Small intestine (tissue), 7 donors: ENCODE measurements around the gene MYPOP. TPM values are rescaled to one million over a fixed set of nuclear protein-coding genes. Genes with fewer than 3 reads are reported as not detected.

Source experiments
- DNase-seq, 2 donors: peaks; one replicate each; pipeline versions ENCODE4 v3.0.0 to v3.0.0-alpha.2; 2013
- FAIRE-seq: peaks from 2 replicates; lab custom pipeline; 2012; peaks lifted over from hg19 to GRCh38; lab: Jason Lieb, UNC
- H3K27ac ChIP-seq, 3 donors: one replicate each; pipeline ENCODE4 v1.5.1; 2013; ENCODE audit warnings: low read length in 2 of 3, mild to moderate bottlenecking in 2 of 3, control low read depth in 1 of 3, inconsistent platforms in 1 of 3, low read depth in 1 of 3, moderate library complexity in 1 of 3
- H3K27me3 ChIP-seq, 3 donors: one replicate each; pipeline ENCODE4 v1.6.1; 2013; ENCODE audit warnings: low read length in 3 of 3, inconsistent platforms in 1 of 3; ENCODE audit not compliant: control insufficient read depth in 3 of 3, insufficient read depth in 3 of 3
- H3K36me3 ChIP-seq, 3 donors: one replicate each; pipeline ENCODE4 v1.6.1; 2013; ENCODE audit warnings: low read length in 3 of 3, inconsistent platforms in 1 of 3, low read depth in 1 of 3, mild to moderate bottlenecking in 1 of 3, moderate library complexity in 1 of 3; ENCODE audit not compliant: control insufficient read depth in 3 of 3, insufficient read depth in 2 of 3
- H3K4me1 ChIP-seq, 3 donors: one replicate each; pipeline ENCODE4 v1.6.1; 2013; ENCODE audit warnings: low read length in 2 of 3, inconsistent platforms in 1 of 3, low read depth in 1 of 3, mild to moderate bottlenecking in 1 of 3, moderate library complexity in 1 of 3; ENCODE audit not compliant: control insufficient read depth in 3 of 3, insufficient read depth in 2 of 3
- H3K4me3 ChIP-seq, 3 donors: one replicate each; pipeline ENCODE4 v1.5.1; 2013; ENCODE audit warnings: low read length in 3 of 3, control low read depth in 1 of 3, inconsistent platforms in 1 of 3, low read depth in 1 of 3, mild to moderate bottlenecking in 1 of 3, moderate library complexity in 1 of 3
- H3K9me3 ChIP-seq, 2 donors: one replicate each; pipeline ENCODE4 v1.6.1; 2013; ENCODE audit warnings: low read depth in 1 of 2, low read length in 1 of 2; ENCODE audit not compliant: control insufficient read depth in 2 of 2, insufficient read depth in 1 of 2
- WGBS, 3 donors: extraction: QIAGEN DNeasy Blood & Tissue Kit; methylation state at CpG; one replicate each; pipeline ENCODE4 v1.1.7; 2013; 5-methylcytosine and 5-hydroxymethylcytosine counted together
- polyA plus RNA-seq, 4 donors: library from polyadenylated mRNA; stranded (reverse) in 3 of 4; unstranded in 1 of 4; fragments of 200-250 nt in 3 of 4; fragments of 120-200 nt in 1 of 4; gene quantifications; one replicate each; pipeline versions ENCODE4 v1.2.1 to v1.2.3, GENCODE V29; 2013
- donor health status: healthy with polysubstance abuse.
- donor health status: control.
- donor health status: control.
- donor health status: Bipolar disorder and iron deficiency.
- donor health status: healthy.

Gene MYPOP
- polyA plus RNA-seq, 4 donors, result 4.8 to 10.7 (median 8.4) TPM

- WGBS, 3 donors, result 50 to 70% (median 65%) methylated on average over 4 of the region's 4 CpGs
- no peak for FAIRE-seq
- H3K27me3 ChIP-seq, result peaks cover 0 to 25% (median 8%) of the 10 kb centered on the region in 3 donors
Observed at GRCh38 chr19:45918721-45919120, 16.3 kb upstream of the MYPOP start.

GRCh38 chr19:45917421-45918091 is 15.1 kb upstream of the MYPOP start:
- Histone ChIP-seq H3K9me3 (no peaks in the 10 kb centered on the region), H3K4me3 (no peak overlapping the region), H3K4me1 (no peaks in the 10 kb centered on the region), H3K36me3 (no peaks in the 10 kb centered on the region), H3K27me3 (peaks cover 0 to 25% (median 8%) of the 10 kb centered on the region in 3 donors), H3K27ac (no peak overlapping the region)
- no peak for FAIRE-seq
- WGBS, 3 donors, result 42 to 49% (median 42%) methylated on average over 4 of the region's 4 CpGs
- DNase-seq, result no peak

More at GRCh38 chr19:45918721-45919120, 16.3 kb upstream of the MYPOP start:
- Histone ChIP-seq H3K9me3 (no peaks in the 10 kb centered on the region), H3K4me3 (no peak overlapping the region), H3K27ac (no peak overlapping the region), H3K36me3 (no peaks in the 10 kb centered on the region), H3K4me1 (no peaks in the 10 kb centered on the region)
- DNase-seq, result no peak

DNA sequence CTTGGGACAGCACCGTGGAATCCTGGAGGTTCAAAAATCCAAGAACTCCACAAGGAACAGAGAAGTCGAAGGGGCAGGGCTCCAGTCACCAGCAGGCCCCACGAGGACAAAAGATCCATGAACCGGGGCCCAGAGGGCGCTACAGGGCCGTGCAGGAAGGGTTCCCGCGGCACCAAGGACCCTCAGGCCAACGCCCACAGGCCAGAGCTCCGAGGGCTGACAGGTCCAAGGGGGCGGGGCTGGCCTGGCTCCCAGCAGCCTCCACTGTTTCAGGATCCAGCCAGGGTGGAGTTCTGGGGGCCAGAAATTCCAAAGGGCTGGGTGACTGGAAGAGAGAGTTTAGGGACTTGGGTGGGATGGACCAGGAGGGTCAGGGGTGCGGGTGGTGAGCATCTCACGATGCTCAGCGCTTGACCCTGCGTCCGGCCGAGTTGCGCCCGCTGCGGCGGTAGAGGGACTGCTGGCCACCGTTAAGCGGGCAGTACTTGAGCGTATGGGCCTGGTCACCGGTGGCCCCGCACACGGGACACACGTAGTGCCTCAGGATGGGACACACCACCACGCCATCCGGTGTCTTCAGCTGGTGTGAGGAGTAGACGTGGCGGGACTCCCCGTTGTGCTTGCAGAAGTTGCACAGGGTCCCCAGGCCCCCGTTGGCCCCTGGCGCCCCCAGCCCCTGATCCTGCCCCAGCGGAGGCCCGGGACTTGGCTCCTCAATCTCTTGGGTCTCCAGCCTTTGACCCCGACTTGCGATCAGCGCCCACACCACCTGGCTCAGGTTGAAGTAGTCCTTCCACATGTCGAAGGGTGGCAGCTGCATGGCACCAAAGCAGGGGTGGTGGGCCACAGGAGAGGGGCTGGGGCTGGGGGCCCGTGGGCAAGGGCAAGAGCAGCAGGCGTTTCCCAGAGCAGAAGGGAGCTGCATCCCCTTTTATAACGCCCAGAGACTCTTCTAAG is 11.7 kb upstream of the MYPOP start, which contains the start of gene NANOS2:
Gene NANOS2, minus strand, starts transcription at position 905 of the 957 bp plus-strand sequence. Its CDS starts 85 bp downstream, at position 820.
- no peak for DNase-seq
- WGBS, 3 donors, result 58 to 64% (median 64%) methylated on average over 44 of the region's 44 CpGs
- H3K9me3 ChIP-seq, result no peaks in the 10 kb centered on the region
- H3K27me3 ChIP-seq, result peaks cover 0 to 6% (median 5%) of the 10 kb centered on the region in 3 donors
- no peak for FAIRE-seq
- H3K4me3 ChIP-seq, result no peak within 1 kb of the TSS
- H3K36me3 ChIP-seq, result no peaks in the 10 kb centered on the region
- no peak within 1 kb of the TSS for H3K27ac ChIP-seq
- peaks cover 0 to 8% (median 0%) of the 10 kb centered on the region in 3 donors for H3K4me1 ChIP-seq

DNA sequence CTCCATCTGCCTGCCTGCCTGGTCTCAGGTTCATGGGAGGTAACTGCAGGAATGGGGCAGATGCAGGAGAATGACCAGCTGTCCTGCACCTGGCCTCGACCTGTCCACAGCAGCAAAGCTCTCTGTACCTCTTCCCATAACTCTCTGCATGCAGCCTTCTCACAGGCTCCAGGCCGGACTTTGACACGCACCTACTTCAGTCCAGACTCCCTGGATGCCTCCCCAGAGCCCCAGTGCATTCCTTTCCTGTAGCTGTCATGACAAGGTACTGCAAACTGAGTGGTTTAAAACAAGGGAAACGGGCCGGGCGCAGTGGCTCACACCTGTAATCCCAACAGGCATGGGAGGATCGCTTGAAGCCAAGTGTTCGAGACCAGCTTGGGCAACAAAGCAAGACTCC is 8.9 kb upstream of the MYPOP start:
- WGBS, 3 donors, result 23 to 58% (median 47%) methylated on average over 8 of the region's 8 CpGs
- FAIRE-seq (no peak), DNase-seq (peak; percentile 31 to 70)
- no peaks in the 10 kb centered on the region for H3K36me3 ChIP-seq
- no peak overlapping the region for H3K27ac ChIP-seq
- peaks cover 0 to 6% (median 2%) of the 10 kb centered on the region in 3 donors for H3K27me3 ChIP-seq
- no peaks in the 10 kb centered on the region for H3K9me3 ChIP-seq
- H3K4me1 ChIP-seq, result peaks cover 0 to 8% (median 0%) of the 10 kb centered on the region in 3 donors
- no peak overlapping the region for H3K4me3 ChIP-seq

- FAIRE-seq (no peak), DNase-seq (no peak)
- Histone ChIP-seq H3K4me1 (peaks cover 0 to 8% (median 0%) of the 10 kb centered on the region in 3 donors), H3K27me3 (peaks cover 0 to 2% (median 0%) of the 10 kb centered on the region in 3 donors), H3K9me3 (no peaks in the 10 kb centered on the region), H3K27ac (no peak overlapping the region), H3K36me3 (no peaks in the 10 kb centered on the region), H3K4me3 (no peak overlapping the region)
- 75 to 77% (median 75%) methylated on average over 5 of the region's 5 CpGs for WGBS, 3 donors
Observed at GRCh38 chr19:45908956-45909355, 6.5 kb upstream of the MYPOP start.

DNA sequence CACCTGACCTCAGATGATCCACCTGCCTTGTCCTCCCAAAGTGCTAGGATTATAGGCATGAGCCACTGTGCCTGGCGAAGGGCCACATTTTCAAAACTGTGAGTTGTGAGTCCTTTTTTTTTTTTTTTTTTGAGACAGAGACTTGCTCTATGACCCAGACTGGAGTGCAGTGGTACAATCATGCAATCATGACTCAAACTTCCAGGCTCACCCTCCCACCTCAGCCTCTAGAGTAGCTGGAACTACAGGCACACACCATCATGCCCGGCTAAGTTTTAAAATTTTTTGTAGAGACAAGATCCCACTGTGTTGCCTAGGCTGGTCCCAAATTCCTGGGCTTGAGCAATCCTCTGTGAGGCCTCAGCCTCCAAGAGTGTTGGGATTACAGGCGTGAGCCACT is 3.8 kb upstream of the MYPOP start:
- H3K27me3 ChIP-seq, result no peaks in the 10 kb centered on the region
- WGBS, 3 donors, result 80 to 87% (median 85%) methylated on average over 3 of the region's 3 CpGs
- no peaks in the 10 kb centered on the region for H3K9me3 ChIP-seq
- H3K4me1 ChIP-seq, result peaks cover 0 to 5% (median 0%) of the 10 kb centered on the region in 3 donors
- FAIRE-seq, result no peak
- H3K27ac ChIP-seq, result no peak overlapping the region
- no peaks in the 10 kb centered on the region for H3K36me3 ChIP-seq
- H3K4me3 ChIP-seq, result no peak overlapping the region
- DNase-seq, result no peak

DNA sequence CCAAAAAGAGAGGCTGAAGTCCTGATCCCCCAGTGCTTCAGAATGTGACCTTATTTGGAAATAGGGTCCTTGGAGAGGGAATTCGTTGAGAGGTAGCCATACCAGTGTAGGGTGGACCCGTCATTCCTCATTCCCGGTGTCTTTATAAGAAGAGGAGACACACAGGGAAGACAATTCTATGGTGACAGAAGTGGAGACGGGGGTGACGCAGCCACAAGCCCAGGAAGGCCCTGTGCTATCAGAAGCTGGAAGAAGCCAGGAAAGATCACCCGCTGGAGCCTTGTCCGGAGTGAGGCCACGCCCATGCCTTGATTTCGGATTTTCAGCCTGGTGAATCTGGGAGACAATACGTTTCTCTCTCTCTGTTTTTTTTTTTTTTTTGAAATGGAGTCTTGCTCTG is 2.6 kb upstream of the MYPOP start:
- FAIRE-seq (no peak), DNase-seq (no peak)
- peaks cover 0 to 4% (median 0%) of the 10 kb centered on the region in 3 donors for H3K4me1 ChIP-seq
- no peaks in the 10 kb centered on the region for H3K9me3 ChIP-seq
- no peaks in the 10 kb centered on the region for H3K27me3 ChIP-seq
- H3K4me3 ChIP-seq, result no peak overlapping the region
- H3K27ac ChIP-seq, result no peak overlapping the region
- peaks cover 0 to 5% (median 0%) of the 10 kb centered on the region in 3 donors for H3K36me3 ChIP-seq
- WGBS, 3 donors, result 79 to 84% (median 81%) methylated on average over 10 of the region's 10 CpGs
